OCI-LY3 (cell line): ENCODE measurements around the gene P2RX2.

Source experiments
- CTCF ChIP-seq: fragments of 200-600, 300-600 bp; sonication (generic); IDR thresholded peaks from 2 replicates; pipeline ENCODE4 v1.5.1; 2014; ENCODE audit warnings: antibody characterized with exemption, low read length, low read depth
- EZH2phosphoT487 ChIP-seq: fragments of 200-600 bp; shearing (Covaris generic); IDR thresholded peaks from 2 replicates; pipeline ENCODE4 v1.6.1; 2018; ENCODE audit warnings: antibody characterized with exemption, mixed run types, low read depth

GRCh38 chr12:132610866-132611602, 7.5 kb upstream of the P2RX2 start:
- TF ChIP-seq CTCF, result no peak
- TF ChIP-seq EZH2phosphoT487, result no peak
